ENCODE results near the gene TBC1D22A.
A peak's percentile ranks its signal among the peaks of the same experiment; 100 is the strongest.

Gene TBC1D22A, protein sequence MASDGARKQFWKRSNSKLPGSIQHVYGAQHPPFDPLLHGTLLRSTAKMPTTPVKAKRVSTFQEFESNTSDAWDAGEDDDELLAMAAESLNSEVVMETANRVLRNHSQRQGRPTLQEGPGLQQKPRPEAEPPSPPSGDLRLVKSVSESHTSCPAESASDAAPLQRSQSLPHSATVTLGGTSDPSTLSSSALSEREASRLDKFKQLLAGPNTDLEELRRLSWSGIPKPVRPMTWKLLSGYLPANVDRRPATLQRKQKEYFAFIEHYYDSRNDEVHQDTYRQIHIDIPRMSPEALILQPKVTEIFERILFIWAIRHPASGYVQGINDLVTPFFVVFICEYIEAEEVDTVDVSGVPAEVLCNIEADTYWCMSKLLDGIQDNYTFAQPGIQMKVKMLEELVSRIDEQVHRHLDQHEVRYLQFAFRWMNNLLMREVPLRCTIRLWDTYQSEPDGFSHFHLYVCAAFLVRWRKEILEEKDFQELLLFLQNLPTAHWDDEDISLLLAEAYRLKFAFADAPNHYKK

DNA sequence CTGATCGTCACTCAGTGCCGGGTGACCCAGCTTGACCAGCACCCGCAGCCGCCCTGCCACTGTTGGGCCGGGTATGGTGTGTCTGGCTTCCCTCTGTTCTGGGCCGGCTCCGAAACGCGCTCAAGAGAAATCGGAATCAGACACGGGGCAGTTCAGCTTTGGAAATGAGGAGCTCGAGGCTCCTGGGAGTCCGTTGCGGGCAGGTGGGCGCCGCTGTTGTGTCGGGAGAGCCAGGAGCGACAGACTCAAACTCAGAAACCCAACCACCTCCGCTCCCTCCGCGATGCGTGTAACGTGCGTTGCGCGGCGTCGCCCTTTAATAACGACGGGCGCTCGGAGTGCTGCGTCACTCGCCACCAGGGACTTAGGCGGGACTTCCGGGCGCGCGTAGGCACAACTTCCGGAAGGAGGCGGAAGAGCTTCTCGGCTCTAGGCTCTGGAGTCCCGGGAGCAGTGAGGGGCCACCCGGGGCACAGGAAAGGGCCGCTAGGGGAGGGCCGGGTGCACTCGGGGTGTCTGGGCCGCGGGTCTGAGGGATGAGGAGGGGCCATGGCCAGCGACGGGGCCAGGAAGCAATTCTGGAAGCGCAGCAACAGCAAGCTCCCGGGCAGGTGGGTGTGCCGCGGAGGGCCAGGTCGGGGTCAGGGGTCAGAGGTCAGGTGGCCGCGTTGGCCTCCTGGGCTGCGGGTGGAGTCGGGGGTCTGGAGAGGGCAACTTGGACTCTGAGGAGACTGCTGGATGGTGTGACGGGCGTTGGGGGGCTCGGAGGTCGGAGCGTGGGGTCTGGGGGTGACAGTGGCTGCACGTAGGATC, at the start of gene TBC1D22A:
TBC1D22A (plus strand) TSS at position 413 of the 813 bp plus-strand sequence; CDS start at position 550, 137 bp downstream.
- peak within 1 kb of the TSS; percentile 98 for H3K27ac ChIP-seq (ENCODE audit: low read length)
- H3K36me3 ChIP-seq (ENCODE audit: control insufficient read depth in 2 of 2, insufficient read depth in 2 of 2, low read length in 2 of 2) = no peaks in the 10 kb centered on the region
- peak within 1 kb of the TSS; percentile 85 to 98 for H3K4me3 ChIP-seq (ENCODE audit: low read length in 2 of 2)
- H3K9ac ChIP-seq (ENCODE audit: low read length in 2 of 2) = peak within 1 kb of the TSS; percentile 96 to 99
- no peaks in the 10 kb centered on the region for H3K9me3 ChIP-seq (ENCODE audit: control insufficient read depth in 2 of 2, low read length in 2 of 2)
- peaks cover 21% of the 10 kb centered on the region for H3K4me1 ChIP-seq (ENCODE audit: control insufficient read depth, insufficient read depth, low read length)
- no peaks in the 10 kb centered on the region for H3K27me3 ChIP-seq (ENCODE audit: control insufficient read depth in 1 of 2, insufficient read depth in 2 of 2, low read length in 2 of 2)

GRCh38 chr22:46714550-46714949, 47.9 kb upstream of the TBC1D22A start:
- no peaks in the 10 kb centered on the region for H3K9me3 ChIP-seq (ENCODE audit: control insufficient read depth in 2 of 2, low read length in 2 of 2)
- H3K27me3 ChIP-seq (ENCODE audit: control insufficient read depth in 1 of 2, insufficient read depth in 2 of 2, low read length in 2 of 2) = no peaks in the 10 kb centered on the region
- no peak overlapping the region for H3K27ac ChIP-seq (ENCODE audit: low read length)
- no peaks in the 10 kb centered on the region for H3K4me1 ChIP-seq (ENCODE audit: control insufficient read depth, insufficient read depth, low read length)
- no peak overlapping the region for H3K9ac ChIP-seq (ENCODE audit: low read length in 2 of 2)
- H3K36me3 ChIP-seq (ENCODE audit: control insufficient read depth in 2 of 2, insufficient read depth in 2 of 2, low read length in 2 of 2) = peaks cover 34 to 43% of the 10 kb centered on the region in 2 donors
- no peak overlapping the region for H3K4me3 ChIP-seq (ENCODE audit: low read length in 2 of 2)

- H3K4me1 ChIP-seq (ENCODE audit: control insufficient read depth, insufficient read depth, low read length) = no peaks in the 10 kb centered on the region
- H3K4me3 ChIP-seq (ENCODE audit: low read length in 2 of 2) = no peak overlapping the region
- H3K27ac ChIP-seq (ENCODE audit: low read length) = no peak overlapping the region
- peaks cover 22 to 36% of the 10 kb centered on the region in 2 donors for H3K36me3 ChIP-seq (ENCODE audit: control insufficient read depth in 2 of 2, insufficient read depth in 2 of 2, low read length in 2 of 2)
- H3K27me3 ChIP-seq (ENCODE audit: control insufficient read depth in 1 of 2, insufficient read depth in 2 of 2, low read length in 2 of 2) = no peaks in the 10 kb centered on the region
- no peak overlapping the region for H3K9ac ChIP-seq (ENCODE audit: low read length in 2 of 2)
- H3K9me3 ChIP-seq (ENCODE audit: control insufficient read depth in 2 of 2, low read length in 2 of 2) = no peaks in the 10 kb centered on the region
Observed at GRCh38 chr22:46719921-46720320, 42.5 kb upstream of the TBC1D22A start.

GRCh38 chr22:46721501-46722085, 40.9 kb upstream of the TBC1D22A start:
- Histone ChIP-seq H3K36me3 (ENCODE audit: control insufficient read depth in 2 of 2, insufficient read depth in 2 of 2, low read length in 2 of 2) (peaks cover 27 to 45% of the 10 kb centered on the region in 2 donors), H3K27ac (ENCODE audit: low read length) (no peak overlapping the region), H3K27me3 (ENCODE audit: control insufficient read depth in 1 of 2, insufficient read depth in 2 of 2, low read length in 2 of 2) (no peaks in the 10 kb centered on the region), H3K9ac (ENCODE audit: low read length in 2 of 2) (no peak overlapping the region), H3K9me3 (ENCODE audit: control insufficient read depth in 2 of 2, low read length in 2 of 2) (no peaks in the 10 kb centered on the region), H3K4me1 (ENCODE audit: control insufficient read depth, insufficient read depth, low read length) (peaks cover 6% of the 10 kb centered on the region), H3K4me3 (ENCODE audit: low read length in 2 of 2) (no peak overlapping the region)

- no peak overlapping the region for H3K9ac ChIP-seq (ENCODE audit: low read length in 2 of 2)
- H3K27me3 ChIP-seq (ENCODE audit: control insufficient read depth in 1 of 2, insufficient read depth in 2 of 2, low read length in 2 of 2) = no peaks in the 10 kb centered on the region
- no peak overlapping the region for H3K27ac ChIP-seq (ENCODE audit: low read length)
- H3K4me3 ChIP-seq (ENCODE audit: low read length in 2 of 2) = no peak overlapping the region
- H3K9me3 ChIP-seq (ENCODE audit: control insufficient read depth in 2 of 2, low read length in 2 of 2) = no peaks in the 10 kb centered on the region
- peaks cover 13 to 26% of the 10 kb centered on the region in 2 donors for H3K36me3 ChIP-seq (ENCODE audit: control insufficient read depth in 2 of 2, insufficient read depth in 2 of 2, low read length in 2 of 2)
- H3K4me1 ChIP-seq (ENCODE audit: control insufficient read depth, insufficient read depth, low read length) = peaks cover 6% of the 10 kb centered on the region
Observed at GRCh38 chr22:46723882-46724281, 38.6 kb upstream of the TBC1D22A start.

GRCh38 chr22:46725096-46725495, 37.4 kb upstream of the TBC1D22A start:
- Histone ChIP-seq H3K27me3 (ENCODE audit: control insufficient read depth in 1 of 2, insufficient read depth in 2 of 2, low read length in 2 of 2) (no peaks in the 10 kb centered on the region), H3K36me3 (ENCODE audit: control insufficient read depth in 2 of 2, insufficient read depth in 2 of 2, low read length in 2 of 2) (peaks cover 5 to 14% of the 10 kb centered on the region in 2 donors), H3K27ac (ENCODE audit: low read length) (no peak overlapping the region), H3K4me3 (ENCODE audit: low read length in 2 of 2) (no peak overlapping the region), H3K9me3 (ENCODE audit: control insufficient read depth in 2 of 2, low read length in 2 of 2) (no peaks in the 10 kb centered on the region), H3K9ac (ENCODE audit: low read length in 2 of 2) (no peak overlapping the region), H3K4me1 (ENCODE audit: control insufficient read depth, insufficient read depth, low read length) (peaks cover 6% of the 10 kb centered on the region)

DNA sequence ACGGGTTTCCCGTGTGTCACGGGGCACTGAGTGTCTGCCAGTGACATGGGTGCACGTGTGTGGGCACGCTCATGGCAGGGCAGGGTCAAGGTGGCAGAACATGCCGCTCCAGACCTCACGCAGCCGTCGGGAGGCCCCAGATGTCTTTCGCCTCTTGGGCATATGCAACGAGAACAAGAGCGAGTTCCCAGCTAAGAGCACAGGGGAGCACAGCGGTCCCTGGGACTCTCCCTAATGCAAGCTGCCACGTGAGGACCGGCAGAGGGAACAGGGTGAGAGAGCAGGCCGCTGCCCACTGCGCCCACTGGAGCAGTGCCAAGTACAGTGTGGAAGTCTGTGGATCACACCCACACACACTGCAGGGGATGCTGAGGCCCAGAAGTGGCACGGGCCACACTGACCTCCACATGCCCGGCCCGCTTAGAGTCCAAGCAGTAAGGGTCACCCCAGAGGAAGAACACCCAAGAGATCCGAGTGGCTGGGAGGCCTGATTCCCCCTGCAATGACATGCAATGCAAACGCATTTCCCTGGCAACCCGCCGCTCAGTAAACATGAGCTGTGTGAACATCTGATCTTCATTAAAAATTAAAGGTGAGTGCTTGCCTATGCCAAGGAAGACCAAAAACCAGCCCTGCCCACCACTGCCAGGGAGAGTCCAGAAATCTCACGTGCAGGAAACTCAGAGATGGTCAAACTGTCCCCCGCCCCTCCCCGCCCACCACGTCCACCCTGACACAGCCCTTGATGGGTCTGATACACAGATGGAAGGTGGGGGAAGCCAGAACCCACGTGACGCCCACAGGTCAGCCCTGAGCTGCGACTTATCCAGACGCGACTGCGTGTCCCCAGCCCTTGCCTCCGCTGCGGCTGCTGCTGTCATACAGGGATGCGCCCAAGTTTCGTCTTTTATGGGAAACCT, 36.1 kb upstream of the TBC1D22A start:
- H3K9ac ChIP-seq (ENCODE audit: low read length in 2 of 2) = no peak overlapping the region
- no peaks in the 10 kb centered on the region for H3K9me3 ChIP-seq (ENCODE audit: control insufficient read depth in 2 of 2, low read length in 2 of 2)
- peaks cover 19% of the 10 kb centered on the region for H3K4me1 ChIP-seq (ENCODE audit: control insufficient read depth, insufficient read depth, low read length)
- H3K27ac ChIP-seq (ENCODE audit: low read length) = no peak overlapping the region
- no peaks in the 10 kb centered on the region for H3K27me3 ChIP-seq (ENCODE audit: control insufficient read depth in 1 of 2, insufficient read depth in 2 of 2, low read length in 2 of 2)
- no peak overlapping the region for H3K4me3 ChIP-seq (ENCODE audit: low read length in 2 of 2)
- H3K36me3 ChIP-seq (ENCODE audit: control insufficient read depth in 2 of 2, insufficient read depth in 2 of 2, low read length in 2 of 2) = peaks cover 5 to 14% of the 10 kb centered on the region in 2 donors

GRCh38 chr22:46726986-46727317, 35.5 kb upstream of the TBC1D22A start:
- no peak overlapping the region for H3K9ac ChIP-seq (ENCODE audit: low read length in 2 of 2)
- peaks cover 5 to 14% of the 10 kb centered on the region in 2 donors for H3K36me3 ChIP-seq (ENCODE audit: control insufficient read depth in 2 of 2, insufficient read depth in 2 of 2, low read length in 2 of 2)
- no peak overlapping the region for H3K27ac ChIP-seq (ENCODE audit: low read length)
- no peaks in the 10 kb centered on the region for H3K27me3 ChIP-seq (ENCODE audit: control insufficient read depth in 1 of 2, insufficient read depth in 2 of 2, low read length in 2 of 2)
- no peak overlapping the region for H3K4me3 ChIP-seq (ENCODE audit: low read length in 2 of 2)
- H3K4me1 ChIP-seq (ENCODE audit: control insufficient read depth, insufficient read depth, low read length) = peaks cover 25% of the 10 kb centered on the region
- H3K9me3 ChIP-seq (ENCODE audit: control insufficient read depth in 2 of 2, low read length in 2 of 2) = no peaks in the 10 kb centered on the region

GRCh38 chr22:46727813-46728364, 34.6 kb upstream of the TBC1D22A start:
- no peaks in the 10 kb centered on the region for H3K27me3 ChIP-seq (ENCODE audit: control insufficient read depth in 1 of 2, insufficient read depth in 2 of 2, low read length in 2 of 2)
- peaks cover 33% of the 10 kb centered on the region for H3K4me1 ChIP-seq (ENCODE audit: control insufficient read depth, insufficient read depth, low read length)
- H3K4me3 ChIP-seq (ENCODE audit: low read length in 2 of 2) = no peak overlapping the region
- no peak overlapping the region for H3K9ac ChIP-seq (ENCODE audit: low read length in 2 of 2)
- no peaks in the 10 kb centered on the region for H3K9me3 ChIP-seq (ENCODE audit: control insufficient read depth in 2 of 2, low read length in 2 of 2)
- no peak overlapping the region for H3K27ac ChIP-seq (ENCODE audit: low read length)
- H3K36me3 ChIP-seq (ENCODE audit: control insufficient read depth in 2 of 2, insufficient read depth in 2 of 2, low read length in 2 of 2) = peaks cover 5 to 14% of the 10 kb centered on the region in 2 donors
